NB4 (cell line): ENCODE data around the gene RGS10.

Source experiments
- DNase-seq: peaks from one replicate; pipeline ENCODE4 v3.0.0; 2010; ENCODE audit warnings: low read depth
- H3K4me3 ChIP-seq: one replicate; pipeline ENCODE4 v1.5.1; 2011; ENCODE audit warnings: mild to moderate bottlenecking, low read depth, low read length, moderate library complexity
- CTCF ChIP-seq: IDR thresholded peaks from one replicate; pipeline ENCODE4 v1.5.1; 2012; ENCODE audit warnings: low read depth, low read length
- MAX ChIP-seq: IDR thresholded peaks from 2 replicates; pipeline ENCODE4 v1.6.1; 2011; ENCODE audit warnings: low read depth, low read length
- MYC ChIP-seq: IDR thresholded peaks from 2 replicates; pipeline ENCODE4 v1.6.1; 2011; ENCODE audit warnings: low read depth, low read length
- POLR2A ChIP-seq: IDR thresholded peaks from 2 replicates; pipeline ENCODE4 v1.6.1; 2011; ENCODE audit warnings: mild to moderate bottlenecking; ENCODE audit not compliant: insufficient read length; ENCODE audit errors: extremely low read depth

Gene RGS10

GRCh38 chr10:119478111-119478802, 64.3 kb downstream of the RGS10 start:
- H3K4me3 ChIP-seq, result no peak overlapping the region
- no peak for DNase-seq
- TF ChIP-seq MYC (no peak), CTCF (no peak), MAX (no peak), POLR2A (no peak)

GRCh38 chr10:119477444-119477843, 65.1 kb downstream of the RGS10 start:
- no peak for DNase-seq
- no peak overlapping the region for H3K4me3 ChIP-seq
- TF ChIP-seq MAX (no peak), MYC (no peak), CTCF (no peak), POLR2A (no peak)

- TF ChIP-seq MAX (no peak), POLR2A (no peak)
- no peak for DNase-seq
- no peak overlapping the region for H3K4me3 ChIP-seq
Measured at GRCh38 chr10:119474606-119475005, 67.9 kb downstream of the RGS10 start.

- no peak for DNase-seq
- H3K4me3 ChIP-seq, result no peak overlapping the region
- no peak for TF ChIP-seq MYC
- TF ChIP-seq CTCF, result no peak
- no peak for TF ChIP-seq POLR2A
Measured at GRCh38 chr10:119473771-119474170, 68.7 kb downstream of the RGS10 start.

- DNase-seq, result no peak
- TF ChIP-seq POLR2A, result no peak
- no peak for TF ChIP-seq MYC
- TF ChIP-seq MAX, result no peak
- TF ChIP-seq CTCF, result no peak
- no peak overlapping the region for H3K4me3 ChIP-seq
Measured at GRCh38 chr10:119470920-119471702, 71.4 kb downstream of the RGS10 start.

GRCh38 chr10:119469846-119470245, 72.7 kb downstream of the RGS10 start:
- no peak for DNase-seq
- TF ChIP-seq POLR2A, result no peak
- TF ChIP-seq MYC, result no peak
- no peak for TF ChIP-seq MAX
- no peak overlapping the region for H3K4me3 ChIP-seq
